ENCODE results near the gene CORO2A. TPM values are rescaled to one million over a fixed set of nuclear protein-coding genes. Genes with fewer than 3 reads are reported as not detected.

CORO2A gene
- total and polyA plus RNA-seq, 2 of the 13 experiments (the other 11 are each of a cell fraction or from before 2014, with no cell fraction given), result 14.4 to 15.3 TPM

- TF ChIP-seq PRDM15 (CRISPR knock-in tag; IDR thresholded peaks at IDR 0.05) (no peak), FLYWCH1 (CRISPR knock-in tag; IDR thresholded peaks at IDR 0.05) (no peak), KLF12 (CRISPR knock-in tag; IDR thresholded peaks at IDR 0.05; ENCODE audit: borderline replicate concordance) (peak; percentile 36; the same call in 1 of the 2 replicates), ZNF691 (CRISPR knock-in tag; IDR thresholded peaks at IDR 0.05; ENCODE audit: borderline replicate concordance, low read depth) (peak; percentile 93; the same call in 1 of the 2 replicates), PHF8 (CRISPR knock-in tag; IDR thresholded peaks at IDR 0.05) (peak; percentile 40), ZMAT3 (CRISPR knock-in tag; conservative IDR thresholded peaks at IDR 0.05) (0 out of 2 replicates have a peak, but pooled peaks have one; percentile 39), SP140L (CRISPR knock-in tag; IDR thresholded peaks at IDR 0.05; ENCODE audit: borderline replicate concordance) (no peak), MYNN (CRISPR knock-in tag; IDR thresholded peaks at IDR 0.05; ENCODE audit: low read depth) (no peak), PRPF4 (IDR thresholded peaks at IDR 0.05; ENCODE audit: low read depth, low read length, poor library complexity, severe bottlenecking) (no peak), HOXA5 (CRISPR knock-in tag; IDR thresholded peaks at IDR 0.05) (0 out of 2 replicates have a peak, but pooled peaks have one; percentile 69), CEBPZ (IDR thresholded peaks at IDR 0.05; ENCODE audit: low read length) (no peak), ZNF530 (CRISPR knock-in tag; IDR thresholded peaks at IDR 0.05; ENCODE audit: low read depth) (no peak), RFX1 (IDR thresholded peaks at IDR 0.05) (peak; percentile 87), AFF4 (CRISPR knock-in tag; IDR thresholded peaks at IDR 0.05) (no peak), ETS1 (CRISPR knock-in tag; IDR thresholded peaks at IDR 0.05) (no peak)
Observed at GRCh38 chr9:98146101-98146991, 46.1 kb downstream of the CORO2A start (continued).

Measured in HepG2 (cell line).